ENCODE measurements around the gene BAIAP2L1.

BAIAP2L1 gene

GRCh38 chr7:98267303-98267702 is 133.6 kb downstream of the BAIAP2L1 start:
- DNase-seq (ENCODE audit: low spot score): no peak

DNA sequence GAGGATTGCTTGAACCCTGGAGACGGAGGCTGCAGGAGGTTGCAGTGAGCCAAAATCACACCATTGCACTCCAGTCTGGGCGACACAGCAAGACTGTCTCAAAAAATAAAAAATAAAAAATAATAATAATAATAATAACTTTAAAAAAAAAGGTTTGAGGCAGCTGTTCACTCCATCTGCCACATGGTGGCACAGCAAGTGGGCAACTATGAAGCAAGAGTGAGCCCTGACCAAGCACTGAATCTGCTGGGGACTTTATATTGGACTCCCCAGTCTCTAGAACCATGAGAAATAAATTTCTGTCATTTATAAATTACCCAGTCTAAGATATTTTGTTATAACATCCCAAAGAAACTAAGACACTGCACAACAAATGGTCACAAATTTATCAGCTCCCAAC is 134.1 kb downstream of the BAIAP2L1 start:
- DNase-seq (ENCODE audit: low spot score): no peak

DNA sequence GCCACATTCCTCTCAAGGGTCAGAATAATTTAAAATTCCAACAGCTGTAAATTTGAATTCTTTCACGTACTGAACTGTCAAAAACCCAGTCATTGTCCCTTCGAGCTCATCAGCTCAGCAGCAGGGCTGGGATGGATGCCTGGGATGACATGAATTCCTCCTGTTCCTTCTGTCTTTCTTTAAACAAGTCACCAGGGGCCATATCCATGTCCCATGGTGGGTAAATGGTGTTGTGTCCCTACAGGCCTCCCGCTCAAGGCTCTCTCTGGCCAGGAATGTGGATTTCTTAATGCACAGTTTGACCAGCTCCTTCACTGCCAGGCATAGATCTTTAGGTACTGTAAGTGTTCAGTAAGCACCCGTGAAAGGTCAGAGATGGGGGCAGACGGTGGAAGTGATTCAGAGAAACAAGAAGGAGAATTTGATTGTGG is 135.0 kb downstream of the BAIAP2L1 start:
- DNase-seq (ENCODE audit: low spot score): no peak

- no peak for DNase-seq (ENCODE audit: low spot score)
These were observed 143.2 kb downstream of the BAIAP2L1 start for GRCh38 chr7:98257701-98258100.

GRCh38 chr7:98256431-98256830 is 144.5 kb downstream of the BAIAP2L1 start:
- no peak for DNase-seq (ENCODE audit: low spot score)

GRCh38 chr7:98254951-98255610 is 145.8 kb downstream of the BAIAP2L1 start:
- DNase-seq (ENCODE audit: low spot score): peak; percentile 66

GRCh38 chr7:98254516-98254915 is 146.4 kb downstream of the BAIAP2L1 start:
- DNase-seq (ENCODE audit: low spot score): no peak

- no peak for DNase-seq (ENCODE audit: low spot score)
These were observed 148.3 kb downstream of the BAIAP2L1 start for GRCh38 chr7:98252425-98253054.

- DNase-seq (ENCODE audit: low spot score): peak; percentile 86
These were observed 149.1 kb downstream of the BAIAP2L1 start, which contains the start of gene TECPR1 for GRCh38 chr7:98251601-98252424. TSS of gene TECPR1 (minus strand) at chr7:98252232. CDS start at chr7:98246146, 6,086 bp downstream.

GRCh38 chr7:98251231-98251600 is 149.7 kb downstream of the BAIAP2L1 start:
- DNase-seq (ENCODE audit: low spot score): peak; percentile 59

DNA sequence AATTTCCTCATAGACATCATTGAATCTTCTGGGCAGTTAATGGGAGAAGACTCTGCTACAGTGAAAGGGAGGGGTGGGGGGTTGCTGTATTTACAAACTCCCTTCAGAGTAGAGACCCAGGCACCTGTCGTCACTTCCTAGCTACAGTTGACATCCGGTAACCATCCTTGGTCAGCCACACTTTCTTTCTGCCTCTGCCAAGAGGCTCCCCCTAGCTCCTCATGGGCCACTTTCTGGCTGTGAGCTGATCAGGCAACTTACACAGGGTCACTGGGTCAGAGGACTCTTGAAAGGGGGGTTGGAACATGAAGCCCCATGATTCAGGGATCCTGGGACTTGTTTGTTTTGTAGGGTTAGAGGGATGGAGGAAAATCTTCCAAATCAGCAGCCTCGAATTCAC is 150.1 kb downstream of the BAIAP2L1 start:
- DNase-seq (ENCODE audit: low spot score): peak; percentile 55

DNA sequence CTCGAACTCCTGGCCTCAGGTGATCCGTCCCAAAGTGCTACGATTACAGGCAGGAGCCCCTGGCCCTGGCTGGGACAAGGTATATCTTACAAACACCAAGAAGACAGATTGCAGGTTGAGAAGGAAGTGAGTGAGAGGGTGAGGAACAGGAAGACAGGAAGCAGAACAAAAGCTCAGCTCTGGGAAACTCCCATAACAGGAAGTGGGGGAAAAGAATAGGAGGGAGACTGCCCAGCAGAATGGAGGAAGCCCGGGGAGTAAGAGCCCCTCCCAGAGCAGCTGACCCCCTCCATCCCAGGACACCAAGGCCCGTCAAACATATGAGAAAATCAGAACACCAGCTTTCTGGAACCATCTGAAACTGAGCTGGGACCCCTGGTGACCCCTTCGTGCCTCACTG is 151.8 kb downstream of the BAIAP2L1 start:
- DNase-seq (ENCODE audit: low spot score): no peak

DNA sequence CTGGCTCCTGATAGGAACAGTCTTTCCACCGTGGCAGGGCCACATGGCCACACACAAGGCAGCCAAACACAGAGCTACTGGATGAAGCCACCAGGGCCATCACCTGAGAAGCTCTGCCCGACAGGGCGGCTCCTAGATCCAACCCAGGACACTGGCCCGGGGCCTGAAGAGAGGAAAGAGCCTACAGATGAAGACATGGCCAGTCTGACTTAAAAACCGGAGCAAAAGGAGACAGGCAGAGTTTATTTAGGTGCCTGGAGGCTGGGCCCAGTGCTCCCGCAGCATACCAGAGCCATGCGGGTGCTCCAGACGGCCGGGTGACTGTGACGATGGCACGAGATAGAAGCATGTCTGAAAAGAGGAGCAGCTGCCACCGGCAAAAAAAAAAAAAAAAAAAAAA is 152.7 kb downstream of the BAIAP2L1 start:
- DNase-seq (ENCODE audit: low spot score): no peak

DNA sequence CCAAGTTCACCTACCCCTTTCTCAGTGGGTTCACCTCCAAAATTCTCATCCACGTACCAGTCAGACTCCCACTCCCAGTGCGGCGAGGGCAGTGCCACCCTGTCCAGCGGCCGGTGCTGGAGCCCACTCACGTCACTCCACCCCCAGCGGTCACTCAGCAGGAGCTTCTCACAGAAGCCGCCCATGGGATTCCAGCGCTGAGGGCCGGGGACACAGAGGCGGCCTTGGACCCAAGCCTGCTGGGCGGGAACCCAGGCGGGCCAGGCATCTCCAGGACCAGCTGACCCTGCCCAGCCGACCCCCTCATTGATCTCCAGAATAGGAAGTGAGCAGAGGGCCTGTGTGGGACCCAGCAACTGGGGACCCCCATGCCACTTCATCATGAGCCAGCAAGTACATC is 156.0 kb downstream of the BAIAP2L1 start:
- DNase-seq (ENCODE audit: low spot score): no peak

GRCh38 chr7:98242934-98243333 is 158.0 kb downstream of the BAIAP2L1 start:
- no peak for DNase-seq (ENCODE audit: low spot score)

GRCh38 chr7:98242342-98242741 is 158.5 kb downstream of the BAIAP2L1 start:
- no peak for DNase-seq (ENCODE audit: low spot score)

DNA sequence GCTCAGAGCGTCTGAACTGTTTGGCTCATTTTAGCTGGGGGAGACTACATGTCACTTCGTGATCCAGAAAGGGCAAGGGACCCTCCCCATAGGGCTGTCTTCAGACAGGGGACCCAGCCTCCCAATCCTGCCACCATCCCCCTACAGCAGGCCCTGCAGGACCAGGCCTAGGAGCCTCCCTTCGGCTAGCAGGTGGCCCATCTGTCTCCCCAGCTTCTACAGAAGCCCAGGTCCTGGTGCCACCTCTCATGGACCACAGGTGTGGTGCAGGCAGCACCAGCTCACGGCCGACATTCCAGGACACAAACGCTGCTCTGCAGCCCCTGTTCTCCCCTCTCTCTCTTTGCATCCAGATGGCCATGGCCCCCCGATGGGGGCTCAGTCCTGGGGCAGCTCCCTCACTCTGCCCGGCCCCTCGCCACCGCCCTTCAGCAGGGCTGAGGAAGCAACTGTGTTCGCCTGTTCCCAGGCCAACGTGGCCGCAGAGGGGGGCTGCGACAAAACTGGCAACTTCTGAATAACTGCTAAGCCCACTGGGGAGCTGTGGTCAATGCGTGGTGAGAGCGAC is 159.1 kb downstream of the BAIAP2L1 start:
- DNase-seq (ENCODE audit: low spot score): no peak

All from CD4-positive, alpha-beta T cell treated with Interleukin-2 at 100 ng/mL for 4 hours (primary cell).